Panc1 (cell line): ENCODE data around the gene NFATC4. TPM values are rescaled to one million over a fixed set of nuclear protein-coding genes. Genes with fewer than 3 reads are reported as not detected.

Experiments used
- ATAC-seq: fragments of 200-7000 bp; cut with Tn5 transposase; 2 replicates; pipeline ENCODE4 v1.9.1; 2020; ENCODE audit warnings: mild to moderate bottlenecking, moderate library complexity
- BruUV-seq: library from RNA; stranded (reverse); fragments of 400-500 nt; replicated peaks from 2 replicates; lab custom pipeline; 2021; lab: Mats Ljungman, UMichigan
- CTCF ChIA-PET: fragments of 300-600 bp; sonication (Branson Sonifier 250); formaldehyde crosslinking; loops from one replicate; lab custom pipeline; 2022; ENCODE audit warnings: antibody characterized with exemption; lab: Charles Lee
- POLR2A ChIA-PET: fragments of 300-600 bp; sonication (Branson Sonifier 250); formaldehyde crosslinking; loops from one replicate; lab custom pipeline; 2022; ENCODE audit warnings: antibody characterized with exemption; lab: Charles Lee
- DNase-seq: peaks from one replicate; pipeline ENCODE4 v3.0.0-alpha.2; 2010; ENCODE audit warnings: low read depth, low spot score
- H3K27ac ChIP-seq: 2 replicates; pipeline ENCODE4 v1.5.1; 2011; ENCODE audit warnings: mild to moderate bottlenecking, low read length, inconsistent platforms
- H3K27me3 ChIP-seq: fragments of 200-500 bp; sonication (Bioruptor generic); 2 replicates; pipeline ENCODE4 v1.6.0; 2014; ENCODE audit warnings: low read length, inconsistent platforms; ENCODE audit not compliant: control insufficient read depth, insufficient read depth
- H3K36me3 ChIP-seq: fragments of 200-500 bp; sonication (Bioruptor generic); 2 replicates; pipeline ENCODE4 v1.5.1; 2014; ENCODE audit warnings: inconsistent platforms, mild to moderate bottlenecking, low read length, moderate library complexity; ENCODE audit not compliant: control insufficient read depth, insufficient read depth
- H3K4me1 ChIP-seq: 2 replicates; pipeline ENCODE4 v1.5.1; 2011; ENCODE audit warnings: inconsistent platforms, mild to moderate bottlenecking, low read length, moderate library complexity; ENCODE audit not compliant: control insufficient read depth, insufficient read depth
- H3K4me3 ChIP-seq, 2 experiments: 2 replicates each; pipeline ENCODE4 v1.5.1; 2011 to 2012; ENCODE audit warnings: low read depth in 2 of 2, low read length in 2 of 2, mild to moderate bottlenecking in 2 of 2, inconsistent platforms in 1 of 2, moderate library complexity in 1 of 2
- H3K9me3 ChIP-seq: fragments of 200-500 bp; sonication (Bioruptor generic); 2 replicates; pipeline ENCODE4 v1.5.1; 2014; ENCODE audit warnings: low read depth, mild to moderate bottlenecking, inconsistent platforms, low read length, moderate library complexity; ENCODE audit not compliant: control insufficient read depth, insufficient read depth
- CTCF ChIP-seq: fragments of 450-650 bp; IDR thresholded peaks from 2 replicates; pipeline ENCODE4 v1.5.1; 2017; ENCODE audit warnings: mild to moderate bottlenecking
- POLR2AphosphoS5 ChIP-seq: IDR thresholded peaks from 2 replicates; pipeline ENCODE4 v1.6.1; 2012; ENCODE audit warnings: mild to moderate bottlenecking, low read depth, low read length, moderate library complexity
- REST ChIP-seq, 2 experiments: IDR thresholded peaks; 2 replicates each; pipeline ENCODE4 v1.6.1; 2011 to 2012; ENCODE audit warnings: low read depth in 2 of 2, control low read depth in 1 of 2, low read length in 1 of 2, mild to moderate bottlenecking in 1 of 2, moderate library complexity in 1 of 2; ENCODE audit not compliant: insufficient read depth in 1 of 2
- SIN3A ChIP-seq: IDR thresholded peaks from 2 replicates; pipeline ENCODE4 v1.6.1; 2012; ENCODE audit warnings: low read depth, mild to moderate bottlenecking, low read length, moderate library complexity, borderline replicate concordance; ENCODE audit not compliant: insufficient read depth
- TCF7L2 ChIP-seq: IDR thresholded peaks from 2 replicates; pipeline ENCODE4 v1.6.1; 2011; ENCODE audit warnings: mild to moderate bottlenecking, low read depth, low read length, inconsistent platforms
- in situ Hi-C: cut with HindIII; loops from 2 replicates; pipeline ENCODE4 v1.10.0; 2016; ENCODE audit warnings: low sequenced_read_pairs, low pct_unique_long_range_greater_than_20kb
- intact Hi-C: fragments of 100-400 bp; cut with micrococcal nuclease; formaldehyde crosslinking; loops from one replicate; pipeline ENCODE4 v1.10.0; 2022; ENCODE audit not compliant: unreplicated experiment
- total RNA-seq: library from RNA; stranded (reverse); gene quantifications from one replicate; pipeline ENCODE4 v1.2.1, GENCODE V29; 2021; ENCODE audit not compliant: unreplicated experiment

NFATC4 gene
- total RNA-seq, 1 experiment from 2014 or later, result 0.36 TPM

GRCh38 chr14:24329736-24330135 lies 38.2 kb upstream of the NFATC4 start:
- no peak for DNase-seq
- H3K4me3 ChIP-seq, result no peak overlapping the region
- in situ Hi-C loops, result loop anchor here (10.0 kb wide), 1 partner anchor 105 kb away; no protein-coding TSS in a partner anchor
- no peak for ATAC-seq
- H3K27me3 ChIP-seq, result no peaks in the 10 kb centered on the region
- H3K36me3 ChIP-seq, result no peaks in the 10 kb centered on the region
- TF ChIP-seq POLR2AphosphoS5 (no peak), CTCF (no peak), SIN3A (no peak), REST (IDR thresholded peaks at IDR 0.05; ENCODE audit: insufficient read depth in 1 of 2, low read depth in 2 of 2, low read length in 1 of 2) (no peak), TCF7L2 (no peak)
- ChIA-PET CTCF (no interaction called here), POLR2A (no interaction called here)
- no peaks in the 10 kb centered on the region for H3K9me3 ChIP-seq
- H3K4me1 ChIP-seq, result peaks cover 3% of the 10 kb centered on the region; the same call in 1 of the 2 replicates
- no TSS peak for BruUV-seq
- intact Hi-C loops, result no loop called here
- H3K27ac ChIP-seq, result no peak overlapping the region

- no peak overlapping the region for H3K4me3 ChIP-seq
- H3K27me3 ChIP-seq, result no peaks in the 10 kb centered on the region
- ChIA-PET POLR2A (no interaction called here), CTCF (interaction anchor here (1.1 to 1.7 kb wide), 2 partner anchors 100 to 104 kb away, joined by 3 to 11 read pairs; no protein-coding TSS in a partner anchor)
- ATAC-seq, result no peak
- H3K36me3 ChIP-seq, result no peaks in the 10 kb centered on the region
- no peak for DNase-seq
- in situ Hi-C loops (loop anchor here (10.0 kb wide), 1 partner anchor 104 kb away; no protein-coding TSS in a partner anchor), intact Hi-C loops (no loop called here)
- H3K27ac ChIP-seq, result no peak overlapping the region
- no TSS peak for BruUV-seq
- no peaks in the 10 kb centered on the region for H3K9me3 ChIP-seq
- peaks cover 3% of the 10 kb centered on the region; the same call in 1 of the 2 replicates for H3K4me1 ChIP-seq
- TF ChIP-seq SIN3A, result no peak
Observed at GRCh38 chr14:24330973-24331674, 36.9 kb upstream of the NFATC4 start.
